Measurements from ENCODE around the gene NR2E1. TPM values are rescaled to one million over a fixed set of nuclear protein-coding genes. Genes with fewer than 3 reads are reported as not detected.

Gene NR2E1
- polyA plus RNA-seq, 2 donors, result 0.02 to 0.06 TPM

DNA sequence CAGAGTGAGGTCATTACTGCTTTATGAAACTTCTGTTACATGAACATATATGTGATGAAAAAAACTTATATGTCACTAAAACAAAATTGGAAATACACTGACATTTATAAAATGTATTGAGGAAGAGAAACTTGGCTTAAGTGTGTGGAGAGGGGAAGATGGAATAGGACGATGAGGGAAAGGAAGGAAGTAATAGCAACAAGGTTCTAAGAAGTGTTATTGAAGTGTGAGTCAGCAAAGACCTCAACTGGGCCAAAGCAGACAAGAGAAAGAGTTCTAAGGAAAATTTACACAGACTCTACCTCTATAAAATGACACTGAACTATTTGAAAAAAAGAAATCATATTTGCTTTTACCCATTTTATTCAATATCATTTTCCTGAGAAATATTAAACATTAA lies 56.7 kb downstream of the NR2E1 start:
- no peaks in the 10 kb centered on the region for H3K4me1 ChIP-seq (ENCODE audit: control insufficient read depth in 2 of 2, insufficient read depth in 2 of 2, low read length in 1 of 2)
- H3K36me3 ChIP-seq (ENCODE audit: control insufficient read depth in 2 of 2, insufficient read depth in 2 of 2, low read length in 1 of 2), result peaks cover 2 to 6% of the 10 kb centered on the region in 2 donors
- no peak overlapping the region for H3K27ac ChIP-seq (ENCODE audit: low read depth in 2 of 2, low read length in 1 of 2)
- no peaks in the 10 kb centered on the region for H3K27me3 ChIP-seq (ENCODE audit: control insufficient read depth in 1 of 2, insufficient read depth in 2 of 2, low read length in 2 of 2)
- no peak overlapping the region for H3K4me3 ChIP-seq (ENCODE audit: low read depth in 1 of 2, low read length in 2 of 2)
- no peaks in the 10 kb centered on the region for H3K9me3 ChIP-seq (ENCODE audit: control insufficient read depth in 2 of 2, insufficient read depth in 1 of 2, low read depth in 1 of 2, low read length in 1 of 2)
- WGBS, 2 donors, result 50 to 52% methylated on average over 1 of the region's 1 CpG

DNA sequence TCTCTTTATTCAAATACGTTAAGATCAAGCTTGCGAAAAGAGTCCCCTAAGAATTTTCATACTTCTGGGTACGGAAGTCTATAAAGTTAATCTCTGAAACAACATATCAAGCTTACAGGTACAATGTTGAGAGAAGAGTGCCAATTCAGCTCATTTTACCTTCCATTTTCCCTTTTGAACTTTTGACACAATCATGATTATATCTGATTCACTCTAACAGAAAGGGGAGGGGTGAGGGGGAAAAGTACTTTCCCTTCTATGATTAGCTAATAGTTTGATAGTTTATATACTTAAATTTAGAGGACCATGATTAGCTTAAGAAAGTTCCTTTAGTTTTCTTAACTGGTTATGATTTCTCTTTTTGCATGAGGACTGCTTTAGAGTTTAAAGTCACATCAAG lies 61.5 kb downstream of the NR2E1 start:
- Histone ChIP-seq H3K27me3 (ENCODE audit: control insufficient read depth in 1 of 2, insufficient read depth in 2 of 2, low read length in 2 of 2) (no peaks in the 10 kb centered on the region), H3K36me3 (ENCODE audit: control insufficient read depth in 2 of 2, insufficient read depth in 2 of 2, low read length in 1 of 2) (peaks cover 0 to 3% of the 10 kb centered on the region in 2 donors), H3K9me3 (ENCODE audit: control insufficient read depth in 2 of 2, insufficient read depth in 1 of 2, low read depth in 1 of 2, low read length in 1 of 2) (no peaks in the 10 kb centered on the region), H3K27ac (ENCODE audit: low read depth in 2 of 2, low read length in 1 of 2) (no peak overlapping the region), H3K4me1 (ENCODE audit: control insufficient read depth in 2 of 2, insufficient read depth in 2 of 2, low read length in 1 of 2) (peaks cover 0 to 2% of the 10 kb centered on the region in 2 donors), H3K4me3 (ENCODE audit: low read depth in 1 of 2, low read length in 2 of 2) (no peak overlapping the region)
- 40 to 70% methylated on average over 3 of the region's 3 CpGs for WGBS, 2 donors

DNA sequence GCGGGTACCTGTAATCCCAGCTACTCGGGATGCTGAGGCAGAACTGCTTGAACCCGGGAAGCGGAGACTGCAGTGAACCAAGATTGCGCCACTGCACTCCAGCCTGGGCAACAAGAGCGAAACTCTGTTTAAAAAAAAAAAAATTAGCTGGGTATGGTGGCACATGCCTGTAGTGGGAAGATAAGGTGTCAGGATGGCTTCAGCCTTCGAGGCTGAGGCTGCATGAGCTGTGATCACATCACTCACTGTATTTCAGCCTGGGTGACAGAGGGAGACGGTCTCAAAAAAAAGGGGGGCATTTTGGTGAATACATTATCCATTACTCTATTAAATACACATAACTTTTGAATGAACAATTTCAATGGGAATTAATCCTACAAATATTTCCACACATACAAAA lies 62.6 kb downstream of the NR2E1 start:
- Histone ChIP-seq H3K27ac (ENCODE audit: low read depth in 2 of 2, low read length in 1 of 2) (no peak overlapping the region), H3K4me1 (ENCODE audit: control insufficient read depth in 2 of 2, insufficient read depth in 2 of 2, low read length in 1 of 2) (peaks cover 0 to 2% of the 10 kb centered on the region in 2 donors)
- WGBS, 2 donors, result 95 to 97% methylated on average over 8 of the region's 8 CpGs

DNA sequence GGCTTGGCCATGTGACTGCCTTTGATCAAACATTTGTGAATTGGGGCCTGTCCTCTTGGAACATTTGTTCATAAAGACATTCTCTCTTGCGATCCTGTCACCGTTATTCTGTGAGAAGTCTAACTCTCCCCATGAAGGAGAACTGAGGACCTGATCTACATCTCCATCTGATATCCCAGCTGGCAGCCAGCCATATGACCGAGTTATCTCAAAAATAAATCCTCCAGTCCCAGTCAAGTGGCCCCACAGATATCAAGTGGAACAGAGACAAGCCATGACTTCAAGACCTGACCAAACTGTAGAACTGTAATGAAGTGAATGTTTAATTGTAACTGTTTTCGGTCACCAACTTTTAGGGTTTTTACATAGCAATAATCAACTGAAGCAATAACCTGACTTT lies 69.3 kb downstream of the NR2E1 start:
- Histone ChIP-seq H3K27me3 (ENCODE audit: control insufficient read depth in 1 of 2, insufficient read depth in 2 of 2, low read length in 2 of 2) (no peaks in the 10 kb centered on the region), H3K4me1 (ENCODE audit: control insufficient read depth in 2 of 2, insufficient read depth in 2 of 2, low read length in 1 of 2) (peaks cover 1 to 2% of the 10 kb centered on the region in 2 donors), H3K4me3 (ENCODE audit: low read depth in 1 of 2, low read length in 2 of 2) (no peak overlapping the region), H3K36me3 (ENCODE audit: control insufficient read depth in 2 of 2, insufficient read depth in 2 of 2, low read length in 1 of 2) (no peaks in the 10 kb centered on the region), H3K9me3 (ENCODE audit: control insufficient read depth in 2 of 2, insufficient read depth in 1 of 2, low read depth in 1 of 2, low read length in 1 of 2) (no peaks in the 10 kb centered on the region), H3K27ac (ENCODE audit: low read depth in 2 of 2, low read length in 1 of 2) (no peak overlapping the region)
- 86 to 89% methylated on average over 4 of the region's 4 CpGs for WGBS, 2 donors

More for the DNA sequence above, 62.6 kb downstream of the NR2E1 start:
- Histone ChIP-seq H3K36me3 (ENCODE audit: control insufficient read depth in 2 of 2, insufficient read depth in 2 of 2, low read length in 1 of 2) (peaks cover 0 to 3% of the 10 kb centered on the region in 2 donors), H3K4me3 (ENCODE audit: low read depth in 1 of 2, low read length in 2 of 2) (no peak overlapping the region), H3K9me3 (ENCODE audit: control insufficient read depth in 2 of 2, insufficient read depth in 1 of 2, low read depth in 1 of 2, low read length in 1 of 2) (no peaks in the 10 kb centered on the region), H3K27me3 (ENCODE audit: control insufficient read depth in 1 of 2, insufficient read depth in 2 of 2, low read length in 2 of 2) (no peaks in the 10 kb centered on the region)

DNA sequence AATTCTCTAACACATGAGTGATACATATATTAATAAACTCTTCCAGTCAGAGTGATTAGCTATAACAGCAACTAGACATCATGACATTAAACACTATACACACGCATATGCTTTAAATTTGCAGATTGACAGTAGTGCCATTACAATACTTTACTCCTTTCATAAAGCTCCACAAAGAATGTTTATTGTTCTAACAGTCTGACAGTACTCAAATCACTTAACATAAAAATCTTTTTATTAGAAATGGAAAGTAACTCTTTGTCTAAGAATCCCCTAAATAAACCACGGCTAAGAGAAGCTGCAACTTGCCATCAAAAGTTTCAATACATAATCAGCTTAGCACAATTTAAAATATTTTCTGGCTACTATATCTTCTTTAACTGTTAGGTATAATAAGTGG lies 71.0 kb downstream of the NR2E1 start:
- Histone ChIP-seq H3K27me3 (ENCODE audit: control insufficient read depth in 1 of 2, insufficient read depth in 2 of 2, low read length in 2 of 2) (no peaks in the 10 kb centered on the region), H3K4me1 (ENCODE audit: control insufficient read depth in 2 of 2, insufficient read depth in 2 of 2, low read length in 1 of 2) (peaks cover 0 to 4% of the 10 kb centered on the region in 2 donors), H3K36me3 (ENCODE audit: control insufficient read depth in 2 of 2, insufficient read depth in 2 of 2, low read length in 1 of 2) (peaks cover 0 to 4% of the 10 kb centered on the region in 2 donors), H3K27ac (ENCODE audit: low read depth in 2 of 2, low read length in 1 of 2) (no peak overlapping the region), H3K4me3 (ENCODE audit: low read depth in 1 of 2, low read length in 2 of 2) (no peak overlapping the region), H3K9me3 (ENCODE audit: control insufficient read depth in 2 of 2, insufficient read depth in 1 of 2, low read depth in 1 of 2, low read length in 1 of 2) (no peaks in the 10 kb centered on the region)
- WGBS, 2 donors, result 54 to 75% methylated on average over 2 of the region's 2 CpGs

DNA sequence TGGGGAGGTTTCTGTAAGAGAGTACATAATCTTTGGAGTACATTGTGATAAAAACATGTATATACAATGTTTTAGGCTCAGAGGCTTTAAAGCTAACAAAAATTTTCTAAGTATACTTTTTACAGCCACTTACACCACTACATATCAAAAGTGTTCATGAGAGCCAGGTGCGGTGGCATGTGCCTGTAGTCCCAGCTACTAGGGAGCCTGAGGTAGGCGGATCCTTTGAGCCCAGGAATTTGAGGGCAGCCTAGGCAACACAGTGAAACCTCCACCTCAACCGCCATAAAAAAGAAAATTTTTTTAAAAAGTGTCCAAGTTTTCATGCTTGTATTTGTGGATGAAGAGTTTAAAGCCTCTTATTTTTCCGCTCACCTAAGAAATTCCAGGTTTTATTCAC lies 72.5 kb downstream of the NR2E1 start:
- Histone ChIP-seq H3K4me1 (ENCODE audit: control insufficient read depth in 2 of 2, insufficient read depth in 2 of 2, low read length in 1 of 2) (peaks cover 0 to 4% of the 10 kb centered on the region in 2 donors), H3K9me3 (ENCODE audit: control insufficient read depth in 2 of 2, insufficient read depth in 1 of 2, low read depth in 1 of 2, low read length in 1 of 2) (no peaks in the 10 kb centered on the region), H3K4me3 (ENCODE audit: low read depth in 1 of 2, low read length in 2 of 2) (no peak overlapping the region), H3K27ac (ENCODE audit: low read depth in 2 of 2, low read length in 1 of 2) (no peak overlapping the region), H3K27me3 (ENCODE audit: control insufficient read depth in 1 of 2, insufficient read depth in 2 of 2, low read length in 2 of 2) (no peaks in the 10 kb centered on the region), H3K36me3 (ENCODE audit: control insufficient read depth in 2 of 2, insufficient read depth in 2 of 2, low read length in 1 of 2) (peaks cover 0 to 4% of the 10 kb centered on the region in 2 donors)
- WGBS, 2 donors, result 96 to 98% methylated on average over 4 of the region's 4 CpGs

Other genes starting within 250 kb of the NR2E1 start
- 10 to 100 TPM; 14.9 to 23.0 TPM for gene SEC63, start 207.8 kb upstream of the NR2E1 start, polyA plus RNA-seq
- gene OSTM1, start 91.3 kb upstream of the NR2E1 start, polyA plus RNA-seq, result 1 to 10 TPM; 5.7 to 6.1 TPM
- gene SNX3, start 95.0 kb downstream of the NR2E1 start, polyA plus RNA-seq, result 100 to 1,000 TPM; 149 to 178 TPM
- gene AFG1L, start 129.0 kb downstream of the NR2E1 start, polyA plus RNA-seq, result 1 to 10 TPM; 1.8 to 2.0 TPM